ENCODE data around the gene RABGAP1L.
"Not testable (repeated sequence)": the region's sequence is repeated elsewhere in the genome, so short reads cannot be mapped to it uniquely, and the experiment has no call there.

Gene RABGAP1L

GRCh38 chr1:174836543-174836942 lies 677.2 kb downstream of the RABGAP1L start:
- TF ChIP-seq CTCF (IDR thresholded peaks at IDR 0.05; ENCODE audit: low read depth, low read length, missing control alignments), result no peak
- DNase-seq (ENCODE audit: extremely low read depth, low read depth), result no peak
- H3K4me3 ChIP-seq (replicated peaks; ENCODE audit: low read depth, low read length), result no peak overlapping the region

- no peak for DNase-seq (ENCODE audit: extremely low read depth, low read depth)
- H3K4me3 ChIP-seq (replicated peaks; ENCODE audit: low read depth, low read length), result no peak overlapping the region
- no peak for TF ChIP-seq CTCF (IDR thresholded peaks at IDR 0.05; ENCODE audit: low read depth, low read length, missing control alignments)
Observed at GRCh38 chr1:174837386-174837785, 678.1 kb downstream of the RABGAP1L start.

- no peak for DNase-seq (ENCODE audit: extremely low read depth, low read depth)
- no peak for TF ChIP-seq CTCF (IDR thresholded peaks at IDR 0.05; ENCODE audit: low read depth, low read length, missing control alignments)
- H3K4me3 ChIP-seq (replicated peaks; ENCODE audit: low read depth, low read length), result no peak overlapping the region
Observed at GRCh38 chr1:174839211-174839610, 679.9 kb downstream of the RABGAP1L start.

GRCh38 chr1:174841747-174842146 lies 682.4 kb downstream of the RABGAP1L start:
- no peak for DNase-seq (ENCODE audit: extremely low read depth, low read depth)
- no peak overlapping the region for H3K4me3 ChIP-seq (replicated peaks; ENCODE audit: low read depth, low read length)
- TF ChIP-seq CTCF (IDR thresholded peaks at IDR 0.05; ENCODE audit: low read depth, low read length, missing control alignments), result no peak

- not testable (repeated sequence) for DNase-seq (ENCODE audit: extremely low read depth, low read depth); H3K4me3 ChIP-seq (replicated peaks; ENCODE audit: low read depth, low read length)
Observed at GRCh38 chr1:174848593-174849560, 689.6 kb downstream of the RABGAP1L start.

GRCh38 chr1:174850726-174851125 lies 691.4 kb downstream of the RABGAP1L start:
- H3K4me3 ChIP-seq (replicated peaks; ENCODE audit: low read depth, low read length), result no peak overlapping the region
- no peak for DNase-seq (ENCODE audit: extremely low read depth, low read depth)
- no peak for TF ChIP-seq CTCF (IDR thresholded peaks at IDR 0.05; ENCODE audit: low read depth, low read length, missing control alignments)

GRCh38 chr1:174858301-174858700 lies 699.0 kb downstream of the RABGAP1L start:
- DNase-seq (ENCODE audit: extremely low read depth, low read depth), result no peak
- no peak for TF ChIP-seq CTCF (IDR thresholded peaks at IDR 0.05; ENCODE audit: low read depth, low read length, missing control alignments)
- no peak overlapping the region for H3K4me3 ChIP-seq (replicated peaks; ENCODE audit: low read depth, low read length)

Data from HFF-Myc (cell line).